Tibial nerve (tissue), 4 donors: ENCODE results near the gene QSOX2. TPM values are rescaled to one million over a fixed set of nuclear protein-coding genes. Genes with fewer than 3 reads are reported as not detected.

Experiments used
- DNase-seq, 2 donors: peaks; one replicate each; pipeline ENCODE4 v3.0.0-alpha.2; 2019; ENCODE audit warnings: low spot score in 2 of 2
- H3K27ac ChIP-seq, 4 donors: fragments of 200-600 bp; sonication (generic) in 3 of 4; one replicate each; pipeline ENCODE4 v1.5.1; 2017 to 2019; ENCODE audit warnings: mild to moderate bottlenecking in 1 of 4
- H3K27me3 ChIP-seq, 2 donors: fragments of 200-600 bp; sonication (generic) in 1 of 2; one replicate each; pipeline versions ENCODE4 v1.5.1 to v1.6.0; 2017 to 2019
- H3K36me3 ChIP-seq, 3 donors: fragments of 200-600 bp; sonication (generic); one replicate each; pipeline ENCODE4 v1.5.1; 2018 to 2019
- H3K4me1 ChIP-seq, 4 donors: fragments of 200-600 bp; sonication (generic) in 3 of 4; one replicate each; pipeline ENCODE4 v1.5.1; 2017 to 2019
- H3K4me3 ChIP-seq, 4 donors: fragments of 200-600 bp; sonication (generic) in 3 of 4; one replicate each; pipeline ENCODE4 v1.5.1; 2017 to 2019; ENCODE audit warnings: mild to moderate bottlenecking in 1 of 4, moderate library complexity in 1 of 4
- H3K9me3 ChIP-seq, 4 donors: fragments of 200-600 bp; sonication (generic) in 3 of 4; one replicate each; pipeline ENCODE4 v1.5.1; 2017 to 2019
- CTCF ChIP-seq, 5 experiments: fragments of 200-600 bp in 3 of 5; fragments of 450-650 bp in 2 of 5; sonication (generic) in 3 of 5; IDR thresholded peaks; one replicate each; pipeline ENCODE4 v1.5.1; 2016 to 2019; ENCODE audit warnings: antibody characterized with exemption in 5 of 5, mild to moderate bottlenecking in 3 of 5, moderate library complexity in 2 of 5
- EP300 ChIP-seq, 2 donors: sonication (generic); formaldehyde crosslinking; IDR thresholded peaks; one replicate each; pipeline ENCODE4 v1.6.1; 2017; ENCODE audit warnings: antibody characterized with exemption in 2 of 2, mild to moderate bottlenecking in 1 of 2
- POLR2A ChIP-seq, 2 donors: fragments of 450-650 bp; IDR thresholded peaks; one replicate each; pipeline ENCODE4 v1.6.1; 2017; ENCODE audit warnings: antibody characterized with exemption in 2 of 2, mild to moderate bottlenecking in 2 of 2, moderate library complexity in 2 of 2
- WGBS, 2 donors: methylation state at CpG; one replicate each; pipeline ENCODE4 v1.1.5; 2018; 5-methylcytosine and 5-hydroxymethylcytosine counted together
- total RNA-seq, 4 donors: library from RNA; depleted of rRNA; stranded (reverse); fragments of >200 nt; gene quantifications; one replicate each; pipeline ENCODE4 v1.1.0, GENCODE V29; 2016

The QSOX2 gene
- total RNA-seq, 4 donors from 2014 or later: 10.2 to 16.8 (median 11.8) TPM

GRCh38 chr9:136292026-136292538 is 46.5 kb upstream of the QSOX2 start:
- Histone ChIP-seq H3K27ac (no peak overlapping the region), H3K27me3 (peaks cover 0 to 46% of the 10 kb centered on the region in 2 donors), H3K4me3 (no peak overlapping the region), H3K36me3 (no peaks in the 10 kb centered on the region), H3K4me1 (no peaks in the 10 kb centered on the region), H3K9me3 (no peaks in the 10 kb centered on the region)
- 86 to 90% methylated on average over 5 to 10 of the region's 19 CpGs for WGBS, 2 donors
- DNase-seq: no peak
- no peak for TF ChIP-seq EP300 (IDR thresholded peaks at IDR 0.05)
- no peak for TF ChIP-seq CTCF (IDR thresholded peaks at IDR 0.05)
- no peak for TF ChIP-seq POLR2A (IDR thresholded peaks at IDR 0.05)

- H3K9me3 ChIP-seq: no peaks in the 10 kb centered on the region
- 69 to 80% methylated on average over 17 to 18 of the region's 22 CpGs for WGBS, 2 donors
- DNase-seq: no peak
- H3K4me3 ChIP-seq: no peak overlapping the region
- H3K27ac ChIP-seq: no peak overlapping the region
- H3K4me1 ChIP-seq: no peaks in the 10 kb centered on the region
- no peaks in the 10 kb centered on the region for H3K36me3 ChIP-seq
- no peak for TF ChIP-seq EP300 (IDR thresholded peaks at IDR 0.05)
- TF ChIP-seq POLR2A (IDR thresholded peaks at IDR 0.05): no peak
- no peak for TF ChIP-seq CTCF (IDR thresholded peaks at IDR 0.05)
- H3K27me3 ChIP-seq: peaks cover 0 to 40% of the 10 kb centered on the region in 2 donors
These were observed 45.9 kb upstream of the QSOX2 start for GRCh38 chr9:136291306-136292025.

GRCh38 chr9:136290508-136291000 is 44.9 kb upstream of the QSOX2 start:
- Histone ChIP-seq H3K9me3 (no peaks in the 10 kb centered on the region), H3K4me3 (no peak overlapping the region), H3K27ac (no peak overlapping the region), H3K27me3 (peaks cover 0 to 39% of the 10 kb centered on the region in 2 donors), H3K36me3 (no peaks in the 10 kb centered on the region), H3K4me1 (no peaks in the 10 kb centered on the region)
- WGBS, 2 donors: 90% methylated on average over 13 of the region's 31 CpGs; no CpG with 5 or more reads in 1 of the 2 donors
- no peak for TF ChIP-seq CTCF (IDR thresholded peaks at IDR 0.05)
- TF ChIP-seq EP300 (IDR thresholded peaks at IDR 0.05): no peak
- no peak for TF ChIP-seq POLR2A (IDR thresholded peaks at IDR 0.05)
- no peak for DNase-seq

GRCh38 chr9:136289651-136290507 is 44.3 kb upstream of the QSOX2 start:
- no peak overlapping the region for H3K27ac ChIP-seq
- WGBS, 2 donors: 82 to 86% methylated on average over 18 to 25 of the region's 30 CpGs
- TF ChIP-seq CTCF (IDR thresholded peaks at IDR 0.05): no peak
- no peak for TF ChIP-seq POLR2A (IDR thresholded peaks at IDR 0.05)
- no peak for TF ChIP-seq EP300 (IDR thresholded peaks at IDR 0.05)
- H3K36me3 ChIP-seq: no peaks in the 10 kb centered on the region
- H3K9me3 ChIP-seq: no peaks in the 10 kb centered on the region
- DNase-seq: no peak
- H3K4me1 ChIP-seq: no peaks in the 10 kb centered on the region
- peaks cover 0 to 40% of the 10 kb centered on the region in 2 donors for H3K27me3 ChIP-seq
- no peak overlapping the region for H3K4me3 ChIP-seq
